ENCODE measurements around the gene DIP2C.

DNA sequence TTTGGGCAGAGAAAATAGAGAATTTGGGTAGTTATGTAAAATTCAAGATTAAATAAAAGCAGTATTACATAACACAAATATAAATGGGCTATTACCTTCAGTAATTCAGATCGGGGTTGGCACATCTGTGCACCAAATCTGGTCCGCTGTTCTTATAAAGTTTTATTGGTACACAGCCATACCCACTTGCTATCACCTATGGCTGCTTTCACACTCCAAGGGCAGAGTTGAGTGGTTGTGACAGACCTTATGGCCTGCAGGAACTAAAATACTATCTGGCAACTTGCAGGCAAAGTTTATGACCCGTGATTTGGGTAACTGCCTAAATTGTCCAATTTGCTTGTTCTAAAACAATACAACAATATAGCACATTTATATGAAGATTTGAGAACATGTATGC lies 249.3 kb downstream of the DIP2C start:
- TF ChIP-seq, protein P1, sequence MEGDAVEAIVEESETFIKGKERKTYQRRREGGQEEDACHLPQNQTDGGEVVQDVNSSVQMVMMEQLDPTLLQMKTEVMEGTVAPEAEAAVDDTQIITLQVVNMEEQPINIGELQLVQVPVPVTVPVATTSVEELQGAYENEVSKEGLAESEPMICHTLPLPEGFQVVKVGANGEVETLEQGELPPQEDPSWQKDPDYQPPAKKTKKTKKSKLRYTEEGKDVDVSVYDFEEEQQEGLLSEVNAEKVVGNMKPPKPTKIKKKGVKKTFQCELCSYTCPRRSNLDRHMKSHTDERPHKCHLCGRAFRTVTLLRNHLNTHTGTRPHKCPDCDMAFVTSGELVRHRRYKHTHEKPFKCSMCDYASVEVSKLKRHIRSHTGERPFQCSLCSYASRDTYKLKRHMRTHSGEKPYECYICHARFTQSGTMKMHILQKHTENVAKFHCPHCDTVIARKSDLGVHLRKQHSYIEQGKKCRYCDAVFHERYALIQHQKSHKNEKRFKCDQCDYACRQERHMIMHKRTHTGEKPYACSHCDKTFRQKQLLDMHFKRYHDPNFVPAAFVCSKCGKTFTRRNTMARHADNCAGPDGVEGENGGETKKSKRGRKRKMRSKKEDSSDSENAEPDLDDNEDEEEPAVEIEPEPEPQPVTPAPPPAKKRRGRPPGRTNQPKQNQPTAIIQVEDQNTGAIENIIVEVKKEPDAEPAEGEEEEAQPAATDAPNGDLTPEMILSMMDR (IDR thresholded peaks at IDR 0.05) = no peak
- TF ChIP-seq POLR2A (IDR thresholded peaks at IDR 0.05) (no peak), POLR2AphosphoS5 (IDR thresholded peaks at IDR 0.05; ENCODE audit: insufficient read depth in 1 of 2, low read depth in 1 of 2) (no peak)
